ENCODE measurements around the gene STK25.

DNA sequence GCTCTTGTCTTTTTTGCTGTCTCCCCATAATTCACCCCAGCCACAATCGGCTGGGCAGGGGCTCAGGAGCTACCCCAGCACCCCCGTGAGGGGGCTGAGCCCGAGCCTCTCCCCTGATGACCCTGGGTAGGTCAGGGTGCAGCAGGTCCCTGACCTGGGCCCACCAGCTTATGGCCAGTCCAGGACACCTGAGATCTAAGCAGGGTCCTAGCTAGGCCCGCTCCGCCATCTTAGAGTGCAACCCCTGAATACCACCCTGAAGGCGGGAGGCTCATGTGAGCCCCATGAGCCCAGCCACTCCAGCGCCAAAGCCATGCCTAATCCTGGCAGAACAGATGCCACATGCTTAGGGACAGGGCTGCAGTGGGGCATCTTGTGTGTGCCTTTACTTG lies 16.2 kb downstream of the STK25 start:
- TF ChIP-seq GATA3 (IDR thresholded peaks at IDR 0.05; ENCODE audit: low read depth, low read length) = no peak
- no peak for TF ChIP-seq GATA2 (IDR thresholded peaks at IDR 0.05; ENCODE audit: low read depth, low read length)
